SK-N-SH (cell line): ENCODE data around the gene KLHL7.

Source experiments
- EZH2phosphoT487 ChIP-seq: fragments of 200-600 bp; sonication (generic); IDR thresholded peaks from 2 replicates; pipeline ENCODE4 v1.6.1; 2017; ENCODE audit warnings: low read depth, mixed run types, mild to moderate bottlenecking, antibody characterized with exemption, moderate library complexity, borderline replicate concordance
- FOXM1 ChIP-seq: IDR thresholded peaks from 2 replicates; pipeline ENCODE4 v1.4.0; 2012; ENCODE audit warnings: low read depth, mild to moderate bottlenecking
- NFIC ChIP-seq: IDR thresholded peaks from 2 replicates; pipeline ENCODE4 v1.4.0; 2012; ENCODE audit warnings: borderline replicate concordance
- POLR2AphosphoS5 ChIP-seq: IDR thresholded peaks from 2 replicates; pipeline ENCODE4 v1.6.1; 2012; ENCODE audit warnings: low read depth, low read length
- YY1 ChIP-seq: IDR thresholded peaks from 2 replicates; pipeline ENCODE4 v1.4.0; 2012; ENCODE audit warnings: low read depth, mild to moderate bottlenecking
- TF ChIP-seq, protein P1 (sequence below): fragments of 200-600 bp; sonication (generic); IDR thresholded peaks from 2 replicates; pipeline ENCODE4 v1.6.1; 2017; ENCODE audit warnings: antibody characterized with exemption, mild to moderate bottlenecking, moderate library complexity
- TF ChIP-seq, protein P2 (sequence below): IDR thresholded peaks from 2 replicates; pipeline ENCODE4 v1.4.0; 2012; ENCODE audit warnings: low read depth

DNA sequence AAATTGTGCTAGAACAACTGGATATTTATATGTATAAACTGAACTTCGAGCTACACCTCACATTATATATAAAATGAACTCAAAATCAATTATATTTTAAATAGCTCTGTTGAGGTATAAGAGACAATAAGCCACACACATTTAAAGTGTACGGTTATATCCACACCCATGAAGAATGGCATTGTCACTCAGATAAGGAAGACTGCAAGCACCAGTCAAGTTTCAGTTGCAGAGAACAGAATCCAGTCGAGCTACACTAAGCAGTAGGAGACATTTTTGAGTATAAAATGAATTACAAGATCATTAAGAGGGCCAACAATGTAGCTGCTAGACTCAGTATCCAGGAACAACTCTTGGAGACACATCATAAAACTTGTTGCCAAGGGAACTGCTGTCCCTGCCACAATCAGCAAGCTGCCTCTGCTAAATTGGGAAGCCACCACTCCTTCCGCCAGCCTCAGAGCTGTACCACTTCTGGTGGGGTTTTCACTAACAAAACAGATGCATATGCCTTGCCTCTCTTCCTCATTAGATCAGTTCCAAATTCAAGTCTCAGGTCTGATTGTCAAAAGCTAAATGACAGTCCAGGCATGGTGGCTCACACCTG is 121.4 kb downstream of the KLHL7 start:
- TF ChIP-seq EZH2phosphoT487 (no peak), NFIC (no peak), YY1 (no peak), POLR2AphosphoS5 (no peak), FOXM1 (no peak)
- TF ChIP-seq, protein P1, sequence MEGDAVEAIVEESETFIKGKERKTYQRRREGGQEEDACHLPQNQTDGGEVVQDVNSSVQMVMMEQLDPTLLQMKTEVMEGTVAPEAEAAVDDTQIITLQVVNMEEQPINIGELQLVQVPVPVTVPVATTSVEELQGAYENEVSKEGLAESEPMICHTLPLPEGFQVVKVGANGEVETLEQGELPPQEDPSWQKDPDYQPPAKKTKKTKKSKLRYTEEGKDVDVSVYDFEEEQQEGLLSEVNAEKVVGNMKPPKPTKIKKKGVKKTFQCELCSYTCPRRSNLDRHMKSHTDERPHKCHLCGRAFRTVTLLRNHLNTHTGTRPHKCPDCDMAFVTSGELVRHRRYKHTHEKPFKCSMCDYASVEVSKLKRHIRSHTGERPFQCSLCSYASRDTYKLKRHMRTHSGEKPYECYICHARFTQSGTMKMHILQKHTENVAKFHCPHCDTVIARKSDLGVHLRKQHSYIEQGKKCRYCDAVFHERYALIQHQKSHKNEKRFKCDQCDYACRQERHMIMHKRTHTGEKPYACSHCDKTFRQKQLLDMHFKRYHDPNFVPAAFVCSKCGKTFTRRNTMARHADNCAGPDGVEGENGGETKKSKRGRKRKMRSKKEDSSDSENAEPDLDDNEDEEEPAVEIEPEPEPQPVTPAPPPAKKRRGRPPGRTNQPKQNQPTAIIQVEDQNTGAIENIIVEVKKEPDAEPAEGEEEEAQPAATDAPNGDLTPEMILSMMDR, result no peak
- TF ChIP-seq, protein P2, sequence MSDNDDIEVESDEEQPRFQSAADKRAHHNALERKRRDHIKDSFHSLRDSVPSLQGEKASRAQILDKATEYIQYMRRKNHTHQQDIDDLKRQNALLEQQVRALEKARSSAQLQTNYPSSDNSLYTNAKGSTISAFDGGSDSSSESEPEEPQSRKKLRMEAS, result no peak
